Heart right ventricle (tissue), 16 donors: ENCODE measurements around the gene DLST. TPM values are rescaled to one million over a fixed set of nuclear protein-coding genes. Genes with fewer than 3 reads are reported as not detected.

Experiments used
- ATAC-seq, 8 donors: fragments of 200-7000 bp; cut with Tn5 transposase; one replicate each; pipeline ENCODE4 v1.9.1; 2020; ENCODE audit warnings: mild to moderate bottlenecking in 8 of 8, moderate library complexity in 8 of 8, moderate number of reproducible peaks in 1 of 8
- DNase-seq, 2 donors: peaks; one replicate each; pipeline ENCODE4 v3.0.0-alpha.2; 2020
- H3K27ac ChIP-seq, 10 donors: fragments of 200-600 bp; sonication (generic) in 2 of 10; one replicate each; pipeline versions ENCODE4 v1.5.0 to v1.8.0; 2020 to 2022; ENCODE audit warnings: mild to moderate bottlenecking in 3 of 10
- H3K27me3 ChIP-seq, 7 donors: fragments of 200-600 bp; one replicate each; pipeline ENCODE4 v1.8.0; 2021 to 2022; ENCODE audit warnings: mild to moderate bottlenecking in 2 of 7
- H3K36me3 ChIP-seq, 9 donors: fragments of 200-600 bp; sonication (generic) in 1 of 9; one replicate each; pipeline versions ENCODE4 v1.5.0 to v1.8.0; 2020 to 2022; ENCODE audit warnings: mild to moderate bottlenecking in 2 of 9
- H3K4me1 ChIP-seq, 9 donors: fragments of 200-600 bp; sonication (generic) in 1 of 9; one replicate each; pipeline versions ENCODE4 v1.5.0 to v1.8.0; 2020 to 2022; ENCODE audit warnings: mild to moderate bottlenecking in 4 of 9
- H3K4me3 ChIP-seq, 10 donors: fragments of 200-600 bp; sonication (generic) in 2 of 10; one replicate each; pipeline versions ENCODE4 v1.5.0 to v1.8.0; 2020 to 2022; ENCODE audit warnings: mild to moderate bottlenecking in 7 of 10, moderate library complexity in 2 of 10
- H3K9me3 ChIP-seq, 11 donors: fragments of 200-600 bp in 10 of 11; sonication (generic) in 2 of 11; one replicate each; pipeline versions ENCODE4 v1.5.0 to v1.8.0; 2013 to 2022; ENCODE audit warnings: mild to moderate bottlenecking in 2 of 11, control low read depth in 1 of 11, moderate library complexity in 1 of 11
- WGBS, 2 donors: extraction: QIAGEN DNeasy Blood & Tissue Kit; methylation state at CpG; one replicate each; pipeline ENCODE4 v1.1.7; 2013; ENCODE audit warnings: inconsistent platforms in 1 of 2; 5-methylcytosine and 5-hydroxymethylcytosine counted together
- intact Hi-C, 10 donors: fragments of 100-400 bp; cut with DNase I; formaldehyde crosslinking; loops; one replicate each; pipeline versions ENCODE4 v1.11.1 to v1.14.2; 2022
- polyA plus RNA-seq, 2 donors: library from polyadenylated mRNA; stranded (reverse); fragments of 200-250 nt; gene quantifications; one replicate each; pipeline ENCODE4 v1.2.3, GENCODE V29; 2013
- total RNA-seq, 10 donors: library from RNA; stranded (reverse); fragmentation: NEBNext Ultra II Directional in 3 of 10; extraction: Animal tissue kit (Norgen Biotek cat#: 25700) in 3 of 10; gene quantifications; one replicate each; pipeline versions ENCODE4 v1.2.1 to v1.2.4, GENCODE V29; 2021 to 2023
- TF ChIP-seq, protein P1 (sequence below), 9 donors: fragments of 200-600 bp; sonication (generic) in 2 of 9; IDR thresholded peaks; one replicate each; pipeline versions ENCODE4 v1.5.0 to v1.8.0; 2021 to 2022; ENCODE audit warnings: antibody characterized with exemption in 9 of 9, mild to moderate bottlenecking in 5 of 9, moderate library complexity in 1 of 9
- donor health status: Arrhythmogenic right ventricular cardiomyopathy.
- donor health status: ischemic (EF 13 %, LVEDD 7.1; RV severe dilation, severe dysfunction).
- donor health status: healthy with polysubstance abuse.
- donor health status: DM: no; HTN: yes; CAD: no.
- donor health status: DM: no; HTN: no; CAD: no.
- donor health status: ischemic (EF 25% LVEDD 6.9; RV normal size, moderate dysfunction).
- donor health status: ischemic (EF 25% LVEDD 5.7; RV mildly dilated, moderate dysfunction).
- donor health status: healthy.
- donor health status: DM: yes; HTN: yes; CAD: no.
- donor health status: Ischemic cardiomyopathy.
- donor health status: ischemic (EF 35%, LVEDD 5.7; RV mildly dilated, moderate dysfunction).
- donor health status: nonischemic (EF 11% LVEDD 7.7; RV severe dilation, severe dysfunction).
- donor health status: DM: yes; HTN: yes; CAD: no.
- donor health status: PGD.
- donor health status: ischemic (EF 29% LVEDD 5.4; RV normal size, mild dysfunction).
- donor health status: nonischemic (EF 23%, LVEDD 6.1; RV moderate dilation, normal function).

DLST gene
- total and polyA plus RNA-seq, 12 donors, result 52.5 to 273 (median 226) TPM

DNA sequence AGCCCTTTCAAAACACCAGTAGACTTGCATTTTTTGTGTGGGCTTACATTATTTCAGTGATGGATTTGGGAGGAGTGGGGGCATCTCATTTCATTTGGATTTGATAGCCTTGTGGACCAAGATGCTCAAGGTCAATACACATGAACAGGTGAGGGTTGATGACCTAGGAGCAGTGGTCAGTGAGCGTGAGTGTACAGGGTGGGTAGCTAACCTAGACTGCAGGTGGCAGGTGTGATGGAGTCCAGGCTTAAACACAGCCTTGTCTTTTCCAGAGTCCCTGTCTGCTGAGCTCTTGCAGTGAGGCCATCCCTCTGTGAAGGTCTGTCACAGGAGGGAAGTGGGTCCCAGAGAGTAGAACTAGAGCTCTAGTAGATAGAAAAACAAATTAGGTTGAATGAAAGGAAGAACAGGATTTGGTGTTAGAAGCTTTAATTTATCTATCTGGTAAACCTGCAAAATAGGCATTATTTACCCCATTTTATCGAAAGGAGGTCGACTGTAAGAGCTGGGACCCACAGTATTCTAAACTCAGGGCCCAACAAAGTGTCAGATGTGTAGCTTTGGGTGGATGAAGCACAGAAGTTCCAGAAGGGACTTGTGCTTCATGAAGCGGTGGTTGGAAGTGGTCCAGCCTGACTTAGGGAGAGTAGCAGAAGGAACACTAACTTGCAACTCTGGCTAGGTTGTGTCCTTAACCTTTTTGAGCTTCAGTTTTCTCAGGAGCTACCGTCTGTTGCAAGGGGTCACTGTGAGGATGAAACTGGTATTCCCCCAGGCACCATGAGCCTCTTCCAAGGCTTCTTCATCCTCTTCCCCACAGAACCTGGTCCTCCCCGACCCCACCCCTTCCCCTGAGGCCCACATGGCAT is 23.2 kb downstream of the DLST start:
- intact Hi-C loops, result loop anchor here in 9 of 10 donors (1.0 to 5.0 kb wide), 4 partner anchors 43 to 187 kb away; no protein-coding TSS in a partner anchor
- TF ChIP-seq, protein P1, sequence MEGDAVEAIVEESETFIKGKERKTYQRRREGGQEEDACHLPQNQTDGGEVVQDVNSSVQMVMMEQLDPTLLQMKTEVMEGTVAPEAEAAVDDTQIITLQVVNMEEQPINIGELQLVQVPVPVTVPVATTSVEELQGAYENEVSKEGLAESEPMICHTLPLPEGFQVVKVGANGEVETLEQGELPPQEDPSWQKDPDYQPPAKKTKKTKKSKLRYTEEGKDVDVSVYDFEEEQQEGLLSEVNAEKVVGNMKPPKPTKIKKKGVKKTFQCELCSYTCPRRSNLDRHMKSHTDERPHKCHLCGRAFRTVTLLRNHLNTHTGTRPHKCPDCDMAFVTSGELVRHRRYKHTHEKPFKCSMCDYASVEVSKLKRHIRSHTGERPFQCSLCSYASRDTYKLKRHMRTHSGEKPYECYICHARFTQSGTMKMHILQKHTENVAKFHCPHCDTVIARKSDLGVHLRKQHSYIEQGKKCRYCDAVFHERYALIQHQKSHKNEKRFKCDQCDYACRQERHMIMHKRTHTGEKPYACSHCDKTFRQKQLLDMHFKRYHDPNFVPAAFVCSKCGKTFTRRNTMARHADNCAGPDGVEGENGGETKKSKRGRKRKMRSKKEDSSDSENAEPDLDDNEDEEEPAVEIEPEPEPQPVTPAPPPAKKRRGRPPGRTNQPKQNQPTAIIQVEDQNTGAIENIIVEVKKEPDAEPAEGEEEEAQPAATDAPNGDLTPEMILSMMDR (IDR thresholded peaks at IDR 0.05), result no peak
- Histone ChIP-seq H3K4me3 (no peak overlapping the region), H3K9me3 (no peaks in the 10 kb centered on the region), H3K27ac (no peak overlapping the region), H3K27me3 (no peaks in the 10 kb centered on the region), H3K4me1 (peaks cover 16 to 56% (median 38%) of the 10 kb centered on the region in 9 donors), H3K36me3 (peaks cover 13 to 57% (median 43%) of the 10 kb centered on the region in 9 donors)
- DNase-seq (no peak), ATAC-seq (peak in 1 of 8 donors; percentile 1)
- 78 to 82% methylated on average over 6 of the region's 6 CpGs for WGBS, 2 donors

DNA sequence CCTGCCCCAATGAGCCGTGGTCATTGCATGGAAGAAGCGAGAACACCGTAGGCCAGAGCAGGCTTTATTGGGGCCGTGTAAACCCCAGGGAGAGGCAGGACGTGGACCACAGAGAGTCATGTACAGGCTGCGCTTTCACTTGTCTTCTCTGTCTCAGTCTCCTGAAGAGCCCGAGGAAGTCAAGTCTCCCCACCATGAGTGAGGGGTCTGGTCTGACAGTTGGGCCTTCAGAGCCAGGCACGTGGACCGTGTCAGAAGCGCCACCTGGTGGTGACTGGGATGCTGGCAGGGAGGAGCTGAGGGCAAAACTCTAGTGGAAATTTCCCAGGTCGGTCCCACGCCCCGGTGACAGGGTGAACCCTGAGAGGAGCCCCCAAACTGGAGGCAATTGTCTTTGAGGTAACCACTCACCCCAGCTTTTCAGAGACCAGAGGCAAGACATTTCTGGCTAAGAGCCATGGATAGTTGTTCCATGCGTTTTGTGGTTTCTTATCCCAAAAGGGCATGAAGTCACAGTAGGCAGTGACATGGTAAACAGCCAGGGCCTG is 24.0 kb downstream of the DLST start:
- 46 to 53% methylated on average over 14 of the region's 14 CpGs for WGBS, 2 donors

GRCh38 chr14:74906925-74907521 is 25.3 kb downstream of the DLST start:
- no peaks in the 10 kb centered on the region for H3K27me3 ChIP-seq
- peaks cover 0 to 38% (median 22%) of the 10 kb centered on the region in 9 donors for H3K36me3 ChIP-seq
- DNase-seq (no peak), ATAC-seq (peak in 7 of 8 donors; percentile 4 to 28 (median 14))
- no peaks in the 10 kb centered on the region for H3K9me3 ChIP-seq
- TF ChIP-seq, protein P1 (IDR thresholded peaks at IDR 0.05), result peak in 3 of 9 donors; percentile 3 to 12 (median 7)
- H3K27ac ChIP-seq, result peak overlapping the region in 3 of 10 donors; percentile 9 to 41 (median 20)
- peaks cover 16 to 62% (median 41%) of the 10 kb centered on the region in 9 donors for H3K4me1 ChIP-seq
- intact Hi-C loops, result loop anchor here in 1 of 10 donors (5.0 kb wide), 2 partner anchors 45 to 185 kb away; no protein-coding TSS in a partner anchor
- WGBS, 2 donors, result 65 to 76% methylated on average over 12 of the region's 12 CpGs
- no peak overlapping the region for H3K4me3 ChIP-seq

More for the DNA sequence above, 24.0 kb downstream of the DLST start:
- Histone ChIP-seq H3K9me3 (no peaks in the 10 kb centered on the region), H3K4me1 (peaks cover 16 to 62% (median 41%) of the 10 kb centered on the region in 9 donors), H3K27ac (peak overlapping the region in 2 of 10 donors; percentile 16 to 24), H3K36me3 (peaks cover 5 to 49% (median 35%) of the 10 kb centered on the region in 9 donors), H3K4me3 (no peak overlapping the region), H3K27me3 (no peaks in the 10 kb centered on the region)
- TF ChIP-seq, protein P1 (IDR thresholded peaks at IDR 0.05), result peak; percentile 76 to 96 (median 93)
- ATAC-seq (peak; percentile 30 to 56 (median 49)), DNase-seq (peak; percentile 71 to 80)
- intact Hi-C loops, result loop anchor here in 9 of 10 donors (1.0 to 5.0 kb wide), 4 partner anchors 43 to 187 kb away; no protein-coding TSS in a partner anchor

DNA sequence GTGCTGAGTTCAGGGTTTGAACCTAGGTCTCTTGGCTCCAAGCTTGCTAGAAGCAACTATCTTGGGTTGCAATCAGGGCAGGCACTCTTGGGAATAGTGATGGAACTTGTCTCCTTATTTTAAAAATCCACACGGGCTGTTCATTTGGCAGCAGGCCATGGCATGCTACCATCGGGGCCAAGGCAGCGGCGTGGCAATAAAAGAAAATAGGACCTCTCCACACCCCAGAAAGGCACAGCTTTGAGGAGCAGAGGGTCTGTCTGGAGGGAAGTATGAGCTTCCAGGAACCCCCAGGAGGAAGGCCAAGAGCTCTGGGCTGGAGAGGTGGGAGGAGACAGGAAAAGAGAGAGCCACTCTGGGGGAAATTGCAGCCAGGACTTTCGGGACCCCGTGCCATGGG is 26.0 kb downstream of the DLST start:
- ATAC-seq, result peak in 1 of 8 donors; percentile 18

More for the DNA sequence above, 26.0 kb downstream of the DLST start:
- no peaks in the 10 kb centered on the region for H3K9me3 ChIP-seq
- DNase-seq, result no peak
- no peaks in the 10 kb centered on the region for H3K27me3 ChIP-seq
- H3K36me3 ChIP-seq, result peaks cover 0 to 31% (median 14%) of the 10 kb centered on the region in 9 donors
- TF ChIP-seq, protein P1 (IDR thresholded peaks at IDR 0.05), result no peak
- H3K4me1 ChIP-seq, result peaks cover 16 to 59% (median 41%) of the 10 kb centered on the region in 9 donors
- 20 to 23% methylated on average over 6 of the region's 6 CpGs for WGBS, 2 donors
- no peak overlapping the region for H3K4me3 ChIP-seq
- H3K27ac ChIP-seq, result peak overlapping the region in 4 of 10 donors; percentile 20 to 41 (median 30)
- intact Hi-C loops, result loop anchor here in 1 of 10 donors (5.0 kb wide), 2 partner anchors 45 to 185 kb away; no protein-coding TSS in a partner anchor
